CD4-positive, CD25-positive, alpha-beta regulatory T cell (primary cell): ENCODE measurements around the gene RAB35. TPM values are rescaled to one million over a fixed set of nuclear protein-coding genes. Genes with fewer than 3 reads are reported as not detected.
"Not testable (repeated sequence)": the region's sequence is repeated elsewhere in the genome, so short reads cannot be mapped to it uniquely, and the experiment has no call there.

Source experiments
- ATAC-seq, 2 donors: fragments of 150-1000 bp; cut with Tn5 transposase; one replicate each; pipeline ENCODE4 v1.10.0; 2021; ENCODE audit warnings: low read depth in 2 of 2, moderate number of reproducible peaks in 2 of 2, moderate library complexity in 1 of 2
- DNase-seq, 3 donors: peaks; one replicate each; pipeline versions ENCODE4 v3.0.0 to v3.0.0-alpha.2; 2012 to 2022; ENCODE audit warnings: mixed read lengths in 1 of 3
- H3K27ac ChIP-seq: one replicate; pipeline ENCODE4 v1.7.0; 2013; ENCODE audit warnings: mild to moderate bottlenecking, low read length; ENCODE audit not compliant: insufficient read depth, poor library complexity, severe bottlenecking
- H3K27me3 ChIP-seq: one replicate; pipeline ENCODE4 v1.7.0; 2013; ENCODE audit warnings: low read length; ENCODE audit not compliant: control insufficient read depth, insufficient read depth
- H3K36me3 ChIP-seq: one replicate; pipeline ENCODE4 v1.7.0; 2013; ENCODE audit warnings: mild to moderate bottlenecking, low read length, moderate library complexity; ENCODE audit not compliant: control insufficient read depth, insufficient read depth
- H3K4me1 ChIP-seq: 2 replicates; pipeline ENCODE4 v1.7.0; 2013; ENCODE audit warnings: mild to moderate bottlenecking, low read length; ENCODE audit not compliant: insufficient read depth, control insufficient read depth, poor library complexity, severe bottlenecking
- H3K4me3 ChIP-seq: one replicate; pipeline ENCODE4 v1.7.0; 2013; ENCODE audit warnings: low read depth, mild to moderate bottlenecking, low read length, moderate library complexity
- H3K9me3 ChIP-seq, 2 experiments: 1 replicate in 1 of 2; 2 replicates in 1 of 2; pipeline ENCODE4 v1.7.0; 2013; ENCODE audit warnings: low read length in 2 of 2, mild to moderate bottlenecking in 1 of 2, moderate library complexity in 1 of 2; ENCODE audit not compliant: control insufficient read depth in 2 of 2
- H3K27ac Mint-ChIP-seq, 3 donors: one replicate each; pipeline ENCODE4 v1.8.0; 2020 to 2022; ENCODE audit warnings: mild to moderate bottlenecking in 3 of 3, mixed read lengths in 3 of 3, moderate library complexity in 2 of 3
- H3K27me3 Mint-ChIP-seq: one replicate; pipeline ENCODE4 v1.8.0; 2022; ENCODE audit warnings: mild to moderate bottlenecking, mixed read lengths
- H3K36me3 Mint-ChIP-seq: one replicate; pipeline ENCODE4 v1.8.0; 2020; ENCODE audit warnings: mixed read lengths
- H3K4me1 Mint-ChIP-seq, 4 donors: one replicate each; pipeline ENCODE4 v1.8.0; 2020 to 2022; ENCODE audit warnings: mixed read lengths in 4 of 4, mild to moderate bottlenecking in 1 of 4
- H3K4me3 Mint-ChIP-seq, 4 donors: one replicate each; pipeline ENCODE4 v1.8.0; 2020 to 2022; ENCODE audit warnings: mild to moderate bottlenecking in 4 of 4, mixed read lengths in 4 of 4, moderate library complexity in 3 of 4
- H3K9me3 Mint-ChIP-seq, 7 donors: one replicate each; pipeline ENCODE4 v1.8.0; 2020 to 2022; ENCODE audit warnings: mixed read lengths in 7 of 7, mild to moderate bottlenecking in 3 of 7, moderate library complexity in 2 of 7
- polyA plus RNA-seq, 4 donors: library from polyadenylated mRNA; unstranded; fragments of 300-500 nt; fragmentation: Illumina TruSeq; gene quantifications; one replicate each; pipeline ENCODE4 v1.2.3, GENCODE V29; 2021
- total RNA-seq: library from RNA; stranded (reverse); gene quantifications from one replicate; pipeline ENCODE4 v1.2.3, GENCODE V29; 2022

The RAB35 gene
- total and polyA plus RNA-seq, 5 donors from 2014 or later = 25.2 to 85.5 (median 27.7) TPM

DNA sequence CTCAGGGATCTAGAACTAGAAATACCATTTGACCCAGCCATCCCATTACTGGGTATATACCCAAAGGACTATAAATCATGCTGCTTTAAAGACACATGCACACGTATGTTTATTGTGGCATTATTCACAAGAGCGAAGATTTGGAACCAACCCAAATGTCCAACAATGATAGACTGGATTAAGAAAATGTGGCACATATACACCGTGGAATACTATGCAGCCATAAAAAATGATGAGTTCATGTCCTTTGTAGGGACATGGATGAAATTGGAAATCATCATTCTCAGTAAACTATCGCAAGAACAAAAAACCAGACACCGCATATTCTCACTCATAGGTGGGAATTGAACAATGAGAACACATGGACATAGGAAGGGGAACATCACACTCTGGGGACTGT lies 71.2 kb downstream of the RAB35 start:
- H3K4me3 Mint-ChIP-seq, DNase-seq, H3K9me3 ChIP-seq, H3K4me1 ChIP-seq, H3K4me3 ChIP-seq, H3K9me3 Mint-ChIP-seq, H3K27me3 ChIP-seq, H3K27me3 Mint-ChIP-seq, ATAC-seq, H3K27ac ChIP-seq, H3K36me3 ChIP-seq, H3K36me3 Mint-ChIP-seq, H3K27ac Mint-ChIP-seq: not testable (repeated sequence)
- peaks cover 23 to 40% (median 32%) of the 10 kb centered on the region in 4 donors for H3K4me1 Mint-ChIP-seq

Other genes starting within 250 kb of the RAB35 start
- 6.3 TPM for gene CIT, start 239.4 kb downstream of the RAB35 start, total RNA-seq
- gene CIT, start 239.4 kb downstream of the RAB35 start, polyA plus RNA-seq = 1 to 10 TPM in 2 of 4 donors, under 1 TPM in 2; 0.32 to 1.2 (median 0.67) TPM
- gene BICDL1, start 127.5 kb downstream of the RAB35 start, total RNA-seq = 134 TPM
- gene BICDL1, start 127.5 kb downstream of the RAB35 start, polyA plus RNA-seq = 1 to 10 TPM in 3 of 4 donors, under 1 TPM in 1; 0.93 to 1.9 (median 1.4) TPM
- gene GCN1, start 78.0 kb upstream of the RAB35 start, total RNA-seq = 115 TPM
- 10 to 100 TPM; 17.0 to 27.5 (median 20.9) TPM for gene GCN1, start 78.0 kb upstream of the RAB35 start, polyA plus RNA-seq
- 1,127 TPM for gene RPLP0, start 84.4 kb upstream of the RAB35 start, total RNA-seq
- gene RPLP0, start 84.4 kb upstream of the RAB35 start, polyA plus RNA-seq = 1,000 to 10,000 TPM in 3 of 4 donors, 100 to 1,000 TPM in 1; 998 to 1,871 (median 1,438) TPM
- gene PXN, start 149.0 kb upstream of the RAB35 start, total RNA-seq = 205 TPM
- 10 to 100 TPM; 64.3 to 89.5 (median 73.5) TPM for gene PXN, start 149.0 kb upstream of the RAB35 start, polyA plus RNA-seq
- gene RNU4-2, start 175.2 kb upstream of the RAB35 start, total RNA-seq = 12,754 TPM
- 100 to 1,000 TPM in 1 of 4 donors, 10 to 100 TPM in 1, not detected in 2; 49.3 to 132 TPM for gene RNU4-2, start 175.2 kb upstream of the RAB35 start, polyA plus RNA-seq
- gene RNU4-1, start 176.5 kb upstream of the RAB35 start, total RNA-seq = 1,793 TPM
- gene RNU4-1, start 176.5 kb upstream of the RAB35 start, polyA plus RNA-seq = not detected
- 0.79 TPM for gene SIRT4, start 185.6 kb upstream of the RAB35 start, total RNA-seq
- gene SIRT4, start 185.6 kb upstream of the RAB35 start, polyA plus RNA-seq = 1 to 10 TPM in 3 of 4 donors, not detected in 1; 1.1 to 2.8 (median 1.2) TPM
- not detected for gene PLA2G1B, start 211.0 kb upstream of the RAB35 start, total RNA-seq
- gene PLA2G1B, start 211.0 kb upstream of the RAB35 start, polyA plus RNA-seq = under 1 TPM in 1 of 4 donors, not detected in 3; 0.44 TPM